Activated CD4-positive, alpha-beta T cell treated with anti-CD3 and anti-CD28 coated beads for 48 hours (primary cell): ENCODE measurements around the gene KDM5B.
"Not testable (repeated sequence)": the region's sequence is repeated elsewhere in the genome, so short reads cannot be mapped to it uniquely, and the experiment has no call there.

Experiments used
- DNase-seq: peaks from one replicate; pipeline ENCODE4 v3.0.0-alpha.2; 2020

The KDM5B gene

GRCh38 chr1:202807926-202808757 lies at the start of gene KDM5B:
TSS of gene KDM5B (minus strand) at chr1:202808421. CDS start at chr1:202808305, 116 bp downstream.
- peak; percentile 80 for DNase-seq

- DNase-seq: no peak
Measured at GRCh38 chr1:202857136-202857610, 49.0 kb upstream of the KDM5B start.

GRCh38 chr1:202856014-202856413 lies 47.8 kb upstream of the KDM5B start:
- no peak for DNase-seq

GRCh38 chr1:202854787-202855186 lies 46.6 kb upstream of the KDM5B start:
- DNase-seq: no peak

- peak; percentile 66 for DNase-seq
Measured at GRCh38 chr1:202852163-202852904, 44.1 kb upstream of the KDM5B start.

- DNase-seq: no peak
Measured at GRCh38 chr1:202850593-202851362, 42.6 kb upstream of the KDM5B start.

- no peak for DNase-seq
Measured at GRCh38 chr1:202848191-202848542, 39.9 kb upstream of the KDM5B start.

- DNase-seq: no peak
Measured at GRCh38 chr1:202844935-202845334, 36.7 kb upstream of the KDM5B start.

- DNase-seq: no peak
Measured at GRCh38 chr1:202844259-202844658, 36.0 kb upstream of the KDM5B start.

GRCh38 chr1:202843081-202843480 lies 34.9 kb upstream of the KDM5B start:
- no peak for DNase-seq

- no peak for DNase-seq
Measured at GRCh38 chr1:202837746-202838262, 29.6 kb upstream of the KDM5B start.

GRCh38 chr1:202836623-202837403 lies 28.6 kb upstream of the KDM5B start:
- no peak for DNase-seq

- DNase-seq: no peak
Measured at GRCh38 chr1:202835548-202836072, 27.4 kb upstream of the KDM5B start.

GRCh38 chr1:202834771-202835547 lies 26.7 kb upstream of the KDM5B start:
- DNase-seq: peak; percentile 45

GRCh38 chr1:202831906-202832305 lies 23.7 kb upstream of the KDM5B start:
- DNase-seq: no peak

- not testable (repeated sequence) for DNase-seq
Measured at GRCh38 chr1:202829223-202829622, 21.0 kb upstream of the KDM5B start.

- no peak for DNase-seq
Measured at GRCh38 chr1:202825748-202826147, 17.5 kb upstream of the KDM5B start.

- no peak for DNase-seq
Measured at GRCh38 chr1:202821467-202821866, 13.2 kb upstream of the KDM5B start.

- no peak for DNase-seq
Measured at GRCh38 chr1:202818819-202819218, 10.6 kb upstream of the KDM5B start.

- no peak for DNase-seq
Measured at GRCh38 chr1:202815120-202815519, 6.9 kb upstream of the KDM5B start.
